K562 (cell line): ENCODE results near the gene BRPF1. TPM values are rescaled to one million over a fixed set of nuclear protein-coding genes. Genes with fewer than 3 reads are reported as not detected.
A peak's percentile ranks its signal among the peaks of the same experiment; 100 is the strongest.

Experiments
- ARID3B ChIP-seq: fragments of 250-450 bp; sonication (Bioruptor Pico); IDR thresholded peaks from 2 replicates; pipeline ENCODE4 v1.4.0; 2020; ENCODE audit warnings: borderline replicate concordance
- ASH1L ChIP-seq: fragments of 450-650 bp; IDR thresholded peaks from 2 replicates; pipeline ENCODE4 v1.6.1; 2018; ENCODE audit warnings: borderline replicate concordance, mild to moderate bottlenecking, low read depth; ENCODE audit not compliant: partially characterized antibody
- CTCFL ChIP-seq: IDR thresholded peaks from 2 replicates; pipeline ENCODE4 v1.6.1; 2011; ENCODE audit warnings: borderline replicate concordance, low read depth, mild to moderate bottlenecking, moderate library complexity, low read length; ENCODE audit not compliant: insufficient read depth, poor library complexity, severe bottlenecking
- DMBX1 ChIP-seq: fragments of 250-450 bp; sonication (Bioruptor Pico); IDR thresholded peaks from 2 replicates; pipeline ENCODE4 v1.8.0; 2022; ENCODE audit warnings: inconsistent platforms, mild to moderate bottlenecking, moderate library complexity, borderline replicate concordance
- GTF2E2 ChIP-seq: fragments of 200-800 bp; sonication (Bioruptor generic); IDR thresholded peaks from 2 replicates; pipeline ENCODE4 v1.6.1; 2016; ENCODE audit warnings: missing genetic modification characterization, missing compliant biosample characterization
- KLF13 ChIP-seq: fragments of 450-650 bp; IDR thresholded peaks from 2 replicates; pipeline ENCODE4 v1.6.1; 2016; ENCODE audit warnings: missing genetic modification characterization, low read depth, mild to moderate bottlenecking, missing compliant biosample characterization, moderate library complexity, borderline replicate concordance
- MEIS2 ChIP-seq: fragments of 450-650 bp; IDR thresholded peaks from 2 replicates; pipeline ENCODE4 v1.6.1; 2014; ENCODE audit warnings: mild to moderate bottlenecking; ENCODE audit not compliant: partially characterized antibody
- MTA1 ChIP-seq: fragments of 450-650 bp; IDR thresholded peaks from 2 replicates; pipeline ENCODE4 v1.6.1; 2017; ENCODE audit warnings: borderline replicate concordance
- NKRF ChIP-seq: fragments of 450-650 bp; IDR thresholded peaks from 2 replicates; pipeline ENCODE4 v1.6.1; 2016; ENCODE audit warnings: borderline replicate concordance
- OTX1 ChIP-seq: fragments of 450-650 bp; formaldehyde crosslinking; IDR thresholded peaks from 2 replicates; pipeline ENCODE4 v1.4.0; 2022; ENCODE audit warnings: mild to moderate bottlenecking
- POLR2AphosphoS2 ChIP-seq: IDR thresholded peaks from 2 replicates; pipeline ENCODE4 v1.6.1; 2012; ENCODE audit warnings: low read length, improper control_type of control experiment
- POLR2H ChIP-seq: IDR thresholded peaks from 2 replicates; pipeline ENCODE4 v1.6.1; 2016; ENCODE audit warnings: missing genetic modification characterization, low read depth, mild to moderate bottlenecking, control low read depth, missing compliant biosample characterization, moderate library complexity
- POU5F1 ChIP-seq: fragments of 150-350 bp; IDR thresholded peaks from 2 replicates; pipeline ENCODE4 v1.6.1; 2014; ENCODE audit warnings: borderline replicate concordance, low read length, low read depth, mild to moderate bottlenecking; ENCODE audit not compliant: partially characterized antibody
- PYGO2 ChIP-seq: fragments of 450-650 bp; IDR thresholded peaks from 2 replicates; pipeline ENCODE4 v1.6.1; 2016; ENCODE audit warnings: mild to moderate bottlenecking, missing genetic modification characterization, moderate library complexity, missing compliant biosample characterization
- SAFB2 ChIP-seq: fragments of 200-400 bp; formaldehyde crosslinking; IDR thresholded peaks from 2 replicates; pipeline ENCODE4 v1.6.1; 2018; ENCODE audit warnings: borderline replicate concordance, low read length, low read depth, moderate library complexity; ENCODE audit not compliant: severe bottlenecking
- STAT5B ChIP-seq: fragments of 250-450 bp; sonication (Bioruptor Pico); IDR thresholded peaks from 2 replicates; pipeline ENCODE4 v1.8.0; 2021; ENCODE audit warnings: mild to moderate bottlenecking, inconsistent platforms
- ZBTB12 ChIP-seq: fragments of 250-450 bp; sonication (Bioruptor Pico); IDR thresholded peaks from 2 replicates; pipeline ENCODE4 v1.4.0; 2020
- ZBTB17 ChIP-seq: fragments of 450-650 bp; formaldehyde crosslinking; IDR thresholded peaks from 2 replicates; pipeline ENCODE4 v1.4.0; 2020; ENCODE audit warnings: mild to moderate bottlenecking
- ZBTB26 ChIP-seq: fragments of 450-650 bp; formaldehyde crosslinking; IDR thresholded peaks from 2 replicates; pipeline ENCODE4 v1.4.0; 2022; ENCODE audit warnings: missing genetic modification characterization
- ZNF354B ChIP-seq: fragments of 250-450 bp; sonication (Bioruptor Pico); IDR thresholded peaks from 2 replicates; pipeline ENCODE4 v1.4.0; 2020
- ZNF766 ChIP-seq: fragments of 200-800 bp; sonication (Bioruptor generic); conservative IDR thresholded peaks from 2 replicates; pipeline ENCODE4 v1.6.1; 2016; ENCODE audit warnings: missing genetic modification characterization, missing compliant biosample characterization
- polyA plus RNA-seq, 8 experiments: library from polyadenylated mRNA; depleted of rRNA in 4 of 8; stranded (reverse) in 5 of 8; unstranded in 3 of 8; fragments of >200 nt; fragmentation: Nextera tagmentation in 2 of 8; fragmentation: Illumina TruSeq in 1 of 8; extraction: Ambion mirVana in 2 of 8; extraction: Trizol in 1 of 8; gene quantifications; 2 replicates each; pipeline versions ENCODE4 v1.2.1 to v1.2.3, GENCODE V29; 2011 to 2014; ENCODE audit warnings: inconsistent platforms in 1 of 8, missing spikeins in 1 of 8
- total RNA-seq, 7 experiments: library from RNA; depleted of rRNA in 6 of 7; stranded (reverse); fragments of >200 nt in 6 of 7; fragmentation: Illumina TruSeq in 2 of 7; extraction: Trizol in 2 of 7; gene quantifications; 2 replicates each; pipeline versions ENCODE4 v1.2.1 to v1.2.3, GENCODE V29; 2011 to 2021; ENCODE audit warnings: low replicate concordance in 1 of 7

Gene BRPF1
- total and polyA plus RNA-seq, 9 of the 15 experiments (the other 6 are each of a cell fraction or from before 2014, with no cell fraction given): 1.1 to 40.2 (median 23.5) TPM

- TF ChIP-seq ASH1L (no peak), MEIS2 (no peak), CTCFL (no peak), MTA1 (no peak), SAFB2 (no peak), POU5F1 (no peak), KLF13 (tag) (no peak), GTF2E2 (tag) (no peak), ZNF766 (CRISPR knock-in tag) (no peak), PYGO2 (tag) (no peak), ARID3B (no peak), ZNF354B (CRISPR knock-in tag) (no peak), POLR2H (tag) (no peak), ZBTB26 (CRISPR knock-in tag) (0 out of 2 replicates have a peak, but pooled peaks have one; percentile 65), NKRF (no peak), STAT5B (CRISPR knock-in tag) (no peak), ZBTB17 (CRISPR knock-in tag) (no peak), POLR2AphosphoS2 (no peak), DMBX1 (CRISPR knock-in tag) (no peak), OTX1 (0 out of 2 replicates have a peak, but pooled peaks have one; percentile 17), ZBTB12 (no peak)
Observed at GRCh38 chr3:9769012-9769411, 37.5 kb downstream of the BRPF1 start (continued).
